SK-N-SH treated with all-trans-retinoic acid at 6 μM for 48 hours (cell line): ENCODE results near the gene SRD5A3.
"Not testable (repeated sequence)": the region's sequence is repeated elsewhere in the genome, so short reads cannot be mapped to it uniquely, and the experiment has no call there.

Source experiments
- ATAC-seq: fragments of 200-7000 bp; cut with Tn5 transposase; 3 replicates; pipeline ENCODE4 v1.9.1; 2020; ENCODE audit warnings: mild to moderate bottlenecking, moderate library complexity
- ARNTL ChIP-seq: fragments of 450-650 bp; formaldehyde crosslinking; IDR thresholded peaks from 2 replicates; pipeline ENCODE4 v1.5.0; 2020; ENCODE audit warnings: low read depth, mild to moderate bottlenecking, moderate library complexity, borderline replicate concordance
- BACH2 ChIP-seq: fragments of 250-450 bp; sonication (Bioruptor Pico); IDR thresholded peaks from 2 replicates; pipeline ENCODE4 v1.9.0; 2021; ENCODE audit warnings: mild to moderate bottlenecking, borderline replicate concordance
- CREB5 ChIP-seq: fragments of 250-450 bp; sonication (Bioruptor Pico); IDR thresholded peaks from 2 replicates; pipeline ENCODE4 v1.5.1; 2020; ENCODE audit warnings: low read depth, mild to moderate bottlenecking, moderate library complexity
- GLIS3 ChIP-seq: fragments of 250-450 bp; sonication (Bioruptor Pico); IDR thresholded peaks from 2 replicates; pipeline ENCODE4 v1.5.0; 2020; ENCODE audit warnings: mild to moderate bottlenecking, moderate library complexity
- OSR1 ChIP-seq: fragments of 250-450 bp; sonication (Bioruptor Pico); IDR thresholded peaks from 2 replicates; pipeline ENCODE4 v1.8.0; 2022; ENCODE audit warnings: moderate library complexity, mild to moderate bottlenecking, inconsistent platforms
- PATZ1 ChIP-seq: fragments of 250-450 bp; sonication (Bioruptor Pico); IDR thresholded peaks from 2 replicates; pipeline ENCODE4 v1.8.0; 2020; ENCODE audit warnings: mild to moderate bottlenecking, moderate library complexity, borderline replicate concordance
- POU6F1 ChIP-seq: fragments of 250-450 bp; sonication (Bioruptor Pico); IDR thresholded peaks from 2 replicates; pipeline ENCODE4 v1.8.0; 2021; ENCODE audit warnings: low read depth, mild to moderate bottlenecking, moderate library complexity, borderline replicate concordance
- PPARA ChIP-seq: fragments of 250-450 bp; sonication (Bioruptor Pico); IDR thresholded peaks from 2 replicates; pipeline ENCODE4 v1.5.0; 2020; ENCODE audit warnings: mild to moderate bottlenecking, borderline replicate concordance
- RARB ChIP-seq: fragments of 250-450 bp; sonication (Bioruptor Pico); IDR thresholded peaks from 2 replicates; pipeline ENCODE4 v1.8.0; 2021; ENCODE audit warnings: mild to moderate bottlenecking, moderate library complexity
- SNAI2 ChIP-seq: fragments of 250-450 bp; sonication (Bioruptor Pico); IDR thresholded peaks from 2 replicates; pipeline ENCODE4 v1.5.0; 2020; ENCODE audit warnings: mild to moderate bottlenecking, moderate library complexity
- TCF4 ChIP-seq: fragments of 250-450 bp; sonication (Bioruptor Pico); IDR thresholded peaks from 2 replicates; pipeline ENCODE4 v1.8.0; 2021; ENCODE audit warnings: mild to moderate bottlenecking, moderate library complexity, borderline replicate concordance
- TOX ChIP-seq: fragments of 250-450 bp; sonication (Bioruptor Pico); IDR thresholded peaks from 2 replicates; pipeline ENCODE4 v1.8.0; 2021; ENCODE audit warnings: mild to moderate bottlenecking, moderate library complexity, borderline replicate concordance
- TSHZ2 ChIP-seq: fragments of 250-450 bp; sonication (Bioruptor Pico); IDR thresholded peaks from 2 replicates; pipeline ENCODE4 v1.5.0; 2020; ENCODE audit warnings: mild to moderate bottlenecking, moderate library complexity
- ZC3H10 ChIP-seq: fragments of 250-450 bp; sonication (Bioruptor Pico); IDR thresholded peaks from 2 replicates; pipeline ENCODE4 v1.5.1; 2021; ENCODE audit warnings: mild to moderate bottlenecking, moderate library complexity
- ZFP3 ChIP-seq: fragments of 250-450 bp; sonication (Bioruptor Pico); IDR thresholded peaks from 2 replicates; pipeline ENCODE4 v1.5.0; 2020; ENCODE audit warnings: mild to moderate bottlenecking, moderate library complexity
- ZNF565 ChIP-seq: fragments of 450-650 bp; formaldehyde crosslinking; conservative IDR thresholded peaks from 2 replicates; pipeline ENCODE4 v1.5.0; 2020; ENCODE audit warnings: low read depth, mild to moderate bottlenecking, moderate library complexity
- ZNF70 ChIP-seq: fragments of 450-650 bp; formaldehyde crosslinking; IDR thresholded peaks from 2 replicates; pipeline ENCODE4 v1.5.0; 2020; ENCODE audit warnings: mild to moderate bottlenecking, moderate library complexity
- ZNF8 ChIP-seq: fragments of 450-650 bp; formaldehyde crosslinking; IDR thresholded peaks from 2 replicates; pipeline ENCODE4 v1.5.0; 2020; ENCODE audit warnings: mild to moderate bottlenecking, moderate library complexity

Gene SRD5A3

GRCh38 chr4:55347610-55348228 lies 1.7 kb downstream of the SRD5A3 start:
- TF ChIP-seq GLIS3 = no peak
- no peak for TF ChIP-seq ARNTL
- TF ChIP-seq TCF4 (CRISPR knock-in tag) = no peak
- no peak for TF ChIP-seq ZNF565 (CRISPR knock-in tag)
- TF ChIP-seq PPARA = no peak
- no peak for TF ChIP-seq ZFP3
- TF ChIP-seq RARB = no peak
- TF ChIP-seq BACH2 (CRISPR knock-in tag) = no peak
- no peak for TF ChIP-seq ZNF70 (CRISPR knock-in tag)
- no peak for TF ChIP-seq TOX (CRISPR knock-in tag)
- TF ChIP-seq POU6F1 = no peak
- TF ChIP-seq TSHZ2 (CRISPR knock-in tag) = no peak
- no peak for ATAC-seq

- TF ChIP-seq ARNTL = no peak
- no peak for TF ChIP-seq PPARA
- TF ChIP-seq ZC3H10 (CRISPR knock-in tag) = no peak
- no peak for TF ChIP-seq TOX (CRISPR knock-in tag)
- TF ChIP-seq GLIS3 = no peak
- no peak for TF ChIP-seq OSR1 (CRISPR knock-in tag)
- no peak for TF ChIP-seq SNAI2 (CRISPR knock-in tag)
- TF ChIP-seq ZNF8 (CRISPR knock-in tag) = no peak
- TF ChIP-seq BACH2 (CRISPR knock-in tag) = no peak
- TF ChIP-seq TSHZ2 (CRISPR knock-in tag) = no peak
- TF ChIP-seq ZNF565 (CRISPR knock-in tag) = no peak
- TF ChIP-seq POU6F1 = no peak
- no peak for TF ChIP-seq TCF4 (CRISPR knock-in tag)
- no peak for TF ChIP-seq PATZ1 (CRISPR knock-in tag)
- no peak for TF ChIP-seq CREB5 (CRISPR knock-in tag)
- no peak for TF ChIP-seq ZNF70 (CRISPR knock-in tag)
- TF ChIP-seq, all 23 proteins: peak for 0
- no peak for ATAC-seq
Measured at GRCh38 chr4:55348466-55348865, 2.4 kb downstream of the SRD5A3 start.

- ATAC-seq = not testable (repeated sequence)
Measured at GRCh38 chr4:55350870-55351269, 4.8 kb downstream of the SRD5A3 start.
